Stimulated activated CD4-positive, alpha-beta T cell treated with anti-CD3 and anti-CD28 coated beads, Interleukin-12 subunit alpha, Interleukin-12 subunit beta, amount 100 ng/mL, for 4 hours (primary cell): Measurements from ENCODE around the gene TOP3B.
A peak's percentile ranks its signal among the peaks of the same experiment; 100 is the strongest.

ENCODE experiments used
- DNase-seq: peaks from one replicate; pipeline ENCODE4 v3.0.0-alpha.2; 2020

The TOP3B gene

GRCh38 chr22:21978564-21979386, 3.8 kb downstream of the TOP3B start:
- DNase-seq, result no peak

- no peak for DNase-seq
These were observed 4.8 kb downstream of the TOP3B start for GRCh38 chr22:21977814-21978213.

- DNase-seq, result no peak
These were observed 6.7 kb downstream of the TOP3B start for GRCh38 chr22:21975854-21976345.

GRCh38 chr22:21975273-21975672, 7.3 kb downstream of the TOP3B start:
- DNase-seq, result no peak

GRCh38 chr22:21974058-21974649, 8.4 kb downstream of the TOP3B start:
- no peak for DNase-seq

GRCh38 chr22:21972806-21973205, 9.8 kb downstream of the TOP3B start:
- no peak for DNase-seq

GRCh38 chr22:21972293-21972779, 10.3 kb downstream of the TOP3B start:
- DNase-seq, result peak; percentile 48

GRCh38 chr22:21971858-21972275, 10.7 kb downstream of the TOP3B start:
- DNase-seq, result no peak

- no peak for DNase-seq
These were observed 11.6 kb downstream of the TOP3B start for GRCh38 chr22:21970800-21971617.

- DNase-seq, result no peak
These were observed 12.4 kb downstream of the TOP3B start for GRCh38 chr22:21970037-21970799.

- no peak for DNase-seq
These were observed 14.0 kb downstream of the TOP3B start for GRCh38 chr22:21968452-21969129.

- DNase-seq, result no peak
These were observed 14.8 kb downstream of the TOP3B start for GRCh38 chr22:21967693-21968271.

- DNase-seq, result no peak
These were observed 15.7 kb downstream of the TOP3B start for GRCh38 chr22:21966643-21967516.

GRCh38 chr22:21965762-21966288, 16.8 kb downstream of the TOP3B start:
- no peak for DNase-seq

GRCh38 chr22:21964918-21965484, 17.6 kb downstream of the TOP3B start:
- DNase-seq, result no peak

- no peak for DNase-seq
These were observed 18.4 kb downstream of the TOP3B start for GRCh38 chr22:21964234-21964633.

GRCh38 chr22:21963790-21964211, 18.8 kb downstream of the TOP3B start:
- no peak for DNase-seq

GRCh38 chr22:21963286-21963685, 19.3 kb downstream of the TOP3B start:
- no peak for DNase-seq

GRCh38 chr22:21962655-21962949, 20.0 kb downstream of the TOP3B start:
- no peak for DNase-seq
